ENCODE data around the gene RGCC. TPM values are rescaled to one million over a fixed set of nuclear protein-coding genes. Genes with fewer than 3 reads are reported as not detected.
"Not testable (repeated sequence)": the region's sequence is repeated elsewhere in the genome, so short reads cannot be mapped to it uniquely, and the experiment has no call there.

The RGCC gene
- total RNA-seq, 2 donors from 2014 or later: 5.4 TPM

- not testable (repeated sequence) for H3K4me3 Mint-ChIP-seq; H3K9ac ChIP-seq (ENCODE audit: extremely low read depth, low read length, poor library complexity, severe bottlenecking); H3K27ac ChIP-seq (ENCODE audit: low read depth, low read length); H3K4me1 ChIP-seq (ENCODE audit: control insufficient read depth, insufficient read depth, low read length); H3K27ac Mint-ChIP-seq; H3K9me3 ChIP-seq (ENCODE audit: control insufficient read depth, low read length); H3K36me3 Mint-ChIP-seq (ENCODE audit: low read depth); H3K27me3 Mint-ChIP-seq (ENCODE audit: insufficient read depth); H3K9me3 Mint-ChIP-seq; DNase-seq; H3K36me3 ChIP-seq (ENCODE audit: control insufficient read depth, insufficient read depth, low read length); H3K4me3 ChIP-seq (ENCODE audit: low read length)
- H3K27me3 ChIP-seq (ENCODE audit: control insufficient read depth, insufficient read depth, low read length, poor library complexity, severe bottlenecking): peaks cover 13% of the 10 kb centered on the region
- H3K4me1 Mint-ChIP-seq: peaks cover 23% of the 10 kb centered on the region
- WGBS, 2 experiments (ENCODE audit: insufficient coverage in 1 of 2, insufficient read length in 1 of 2): 86 to 97% methylated on average over 10 to 13 of the region's 13 CpGs
Observed at GRCh38 chr13:41423259-41423658, 34.1 kb upstream of the RGCC start.

GRCh38 chr13:41424675-41425074, 32.7 kb upstream of the RGCC start:
- Mint-ChIP-seq H3K4me1 (peaks cover 23% of the 10 kb centered on the region), H3K27me3 (ENCODE audit: insufficient read depth) (peaks cover 20% of the 10 kb centered on the region)
- not testable (repeated sequence) for DNase-seq; H3K27ac Mint-ChIP-seq; H3K27ac ChIP-seq (ENCODE audit: low read depth, low read length); H3K36me3 ChIP-seq (ENCODE audit: control insufficient read depth, insufficient read depth, low read length); H3K4me3 ChIP-seq (ENCODE audit: low read length); H3K9me3 ChIP-seq (ENCODE audit: control insufficient read depth, low read length); H3K4me3 Mint-ChIP-seq; H3K9me3 Mint-ChIP-seq; H3K36me3 Mint-ChIP-seq (ENCODE audit: low read depth); H3K4me1 ChIP-seq (ENCODE audit: control insufficient read depth, insufficient read depth, low read length); H3K9ac ChIP-seq (ENCODE audit: extremely low read depth, low read length, poor library complexity, severe bottlenecking)
- 100% methylated on average over 1 of the region's 6 CpGs; no CpG with 5 or more reads in 1 of the 2 experiments for WGBS, 2 experiments (ENCODE audit: insufficient coverage in 1 of 2, insufficient read length in 1 of 2)
- peaks cover 25% of the 10 kb centered on the region for H3K27me3 ChIP-seq (ENCODE audit: control insufficient read depth, insufficient read depth, low read length, poor library complexity, severe bottlenecking)

- Mint-ChIP-seq H3K9me3 (no peaks in the 10 kb centered on the region), H3K27me3 (ENCODE audit: insufficient read depth) (peaks cover 20% of the 10 kb centered on the region), H3K4me3 (no peak overlapping the region), H3K36me3 (ENCODE audit: low read depth) (no peaks in the 10 kb centered on the region), H3K27ac (no peak overlapping the region), H3K4me1 (peaks cover 20% of the 10 kb centered on the region)
- DNase-seq: no peak
- Histone ChIP-seq H3K27me3 (ENCODE audit: control insufficient read depth, insufficient read depth, low read length, poor library complexity, severe bottlenecking) (peaks cover 25% of the 10 kb centered on the region), H3K9ac (ENCODE audit: extremely low read depth, low read length, poor library complexity, severe bottlenecking) (no peak overlapping the region), H3K9me3 (ENCODE audit: control insufficient read depth, low read length) (no peaks in the 10 kb centered on the region), H3K27ac (ENCODE audit: low read depth, low read length) (no peak overlapping the region), H3K4me1 (ENCODE audit: control insufficient read depth, insufficient read depth, low read length) (no peaks in the 10 kb centered on the region), H3K4me3 (ENCODE audit: low read length) (no peak overlapping the region), H3K36me3 (ENCODE audit: control insufficient read depth, insufficient read depth, low read length) (no peaks in the 10 kb centered on the region)
- TF ChIP-seq, protein P1, sequence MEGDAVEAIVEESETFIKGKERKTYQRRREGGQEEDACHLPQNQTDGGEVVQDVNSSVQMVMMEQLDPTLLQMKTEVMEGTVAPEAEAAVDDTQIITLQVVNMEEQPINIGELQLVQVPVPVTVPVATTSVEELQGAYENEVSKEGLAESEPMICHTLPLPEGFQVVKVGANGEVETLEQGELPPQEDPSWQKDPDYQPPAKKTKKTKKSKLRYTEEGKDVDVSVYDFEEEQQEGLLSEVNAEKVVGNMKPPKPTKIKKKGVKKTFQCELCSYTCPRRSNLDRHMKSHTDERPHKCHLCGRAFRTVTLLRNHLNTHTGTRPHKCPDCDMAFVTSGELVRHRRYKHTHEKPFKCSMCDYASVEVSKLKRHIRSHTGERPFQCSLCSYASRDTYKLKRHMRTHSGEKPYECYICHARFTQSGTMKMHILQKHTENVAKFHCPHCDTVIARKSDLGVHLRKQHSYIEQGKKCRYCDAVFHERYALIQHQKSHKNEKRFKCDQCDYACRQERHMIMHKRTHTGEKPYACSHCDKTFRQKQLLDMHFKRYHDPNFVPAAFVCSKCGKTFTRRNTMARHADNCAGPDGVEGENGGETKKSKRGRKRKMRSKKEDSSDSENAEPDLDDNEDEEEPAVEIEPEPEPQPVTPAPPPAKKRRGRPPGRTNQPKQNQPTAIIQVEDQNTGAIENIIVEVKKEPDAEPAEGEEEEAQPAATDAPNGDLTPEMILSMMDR (conservative IDR thresholded peaks at IDR 0.05): no peak
- 79 to 90% methylated on average over 7 to 22 of the region's 22 CpGs for WGBS, 2 experiments (ENCODE audit: insufficient coverage in 1 of 2, insufficient read length in 1 of 2)
Observed at GRCh38 chr13:41426047-41426446, 31.3 kb upstream of the RGCC start.

DNA sequence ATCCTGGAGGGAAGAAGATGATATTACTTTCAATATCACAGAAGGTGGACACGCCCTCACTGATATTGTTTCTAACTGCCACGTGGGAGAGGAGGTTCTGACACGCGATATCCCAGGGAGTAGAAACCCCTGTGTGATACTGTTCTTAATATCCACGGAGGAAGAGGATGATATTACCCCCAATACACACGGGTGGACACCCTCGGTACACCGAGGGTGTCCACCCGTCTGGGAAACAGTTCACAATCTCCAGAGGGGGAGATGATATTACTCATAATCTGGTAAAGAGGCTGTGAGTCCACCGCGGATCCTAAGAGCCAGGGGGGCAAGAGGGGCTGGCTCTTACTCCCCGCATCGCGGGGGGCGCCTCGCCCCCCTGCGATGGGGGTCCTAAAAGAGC, 29.7 kb upstream of the RGCC start:
- no peak overlapping the region for H3K4me3 ChIP-seq (ENCODE audit: low read length)
- H3K4me1 ChIP-seq (ENCODE audit: control insufficient read depth, insufficient read depth, low read length): no peaks in the 10 kb centered on the region
- no peak overlapping the region for H3K27ac Mint-ChIP-seq
- no peaks in the 10 kb centered on the region for H3K9me3 ChIP-seq (ENCODE audit: control insufficient read depth, low read length)
- TF ChIP-seq, protein P1 (conservative IDR thresholded peaks at IDR 0.05): no peak
- DNase-seq: no peak
- WGBS, 2 experiments (ENCODE audit: insufficient coverage in 1 of 2, insufficient read length in 1 of 2): 35 to 57% methylated on average over 5 to 15 of the region's 17 CpGs
- H3K36me3 Mint-ChIP-seq (ENCODE audit: low read depth): no peaks in the 10 kb centered on the region
- peaks cover 25% of the 10 kb centered on the region for H3K27me3 ChIP-seq (ENCODE audit: control insufficient read depth, insufficient read depth, low read length, poor library complexity, severe bottlenecking)
- no peak overlapping the region for H3K9ac ChIP-seq (ENCODE audit: extremely low read depth, low read length, poor library complexity, severe bottlenecking)
- H3K27me3 Mint-ChIP-seq (ENCODE audit: insufficient read depth): peaks cover 22% of the 10 kb centered on the region
- H3K9me3 Mint-ChIP-seq: no peaks in the 10 kb centered on the region
- H3K4me1 Mint-ChIP-seq: peaks cover 11% of the 10 kb centered on the region
- H3K27ac ChIP-seq (ENCODE audit: low read depth, low read length): no peak overlapping the region
- H3K36me3 ChIP-seq (ENCODE audit: control insufficient read depth, insufficient read depth, low read length): no peaks in the 10 kb centered on the region
- peak overlapping the region; percentile 32 for H3K4me3 Mint-ChIP-seq

All from endodermal cell (in vitro differentiated cells).